Right lobe of liver (tissue), 6 donors: ENCODE measurements around the gene TNKS2. TPM values are rescaled to one million over a fixed set of nuclear protein-coding genes. Genes with fewer than 3 reads are reported as not detected.
"Not testable (repeated sequence)": the region's sequence is repeated elsewhere in the genome, so short reads cannot be mapped to it uniquely, and the experiment has no call there.

Source experiments
- ATAC-seq, 4 donors: fragments of 200-7000 bp; cut with Tn5 transposase; one replicate each; pipeline ENCODE4 v1.9.1; 2020; ENCODE audit warnings: mild to moderate bottlenecking in 4 of 4, moderate library complexity in 4 of 4
- DNase-seq, 3 donors: peaks; one replicate each; pipeline ENCODE4 v3.0.0-alpha.2; 2020
- H3K27ac ChIP-seq, 3 donors: fragments of 200-600 bp; one replicate each; pipeline ENCODE4 v1.8.0; 2022
- H3K27me3 ChIP-seq, 2 donors: fragments of 200-600 bp; one replicate each; pipeline ENCODE4 v1.8.0; 2022
- H3K36me3 ChIP-seq, 4 donors: fragments of 200-600 bp; sonication (generic) in 1 of 4; one replicate each; pipeline versions ENCODE4 v1.5.1 to v1.8.0; 2017 to 2022; ENCODE audit warnings: control low read depth in 1 of 4
- H3K4me1 ChIP-seq, 4 donors: fragments of 200-600 bp; sonication (generic) in 1 of 4; one replicate each; pipeline versions ENCODE4 v1.5.1 to v1.8.0; 2017 to 2022; ENCODE audit warnings: control low read depth in 1 of 4
- H3K4me3 ChIP-seq, 3 donors: fragments of 200-600 bp; one replicate each; pipeline ENCODE4 v1.8.0; 2022
- H3K9me3 ChIP-seq, 4 donors: fragments of 200-600 bp; sonication (generic) in 1 of 4; one replicate each; pipeline versions ENCODE4 v1.5.1 to v1.8.0; 2017 to 2022; ENCODE audit warnings: control low read depth in 1 of 4
- CTCF ChIP-seq, 4 donors: fragments of 200-600 bp in 3 of 4; fragments of 450-650 bp in 1 of 4; IDR thresholded peaks; one replicate each; pipeline versions ENCODE4 v1.5.1 to v1.8.0; 2016 to 2022; ENCODE audit warnings: antibody characterized with exemption in 4 of 4, mild to moderate bottlenecking in 2 of 4
- POLR2A ChIP-seq: fragments of 450-650 bp; IDR thresholded peaks from one replicate; pipeline ENCODE4 v1.6.1; 2017; ENCODE audit warnings: antibody characterized with exemption, mild to moderate bottlenecking
- WGBS: methylation state at CpG from one replicate; pipeline ENCODE4 v1.1.6; 2018; ENCODE audit warnings: low coverage, low lambda C conversion rate; ENCODE audit not compliant: insufficient coverage; ENCODE audit errors: missing lambda C conversion rate; 5-methylcytosine and 5-hydroxymethylcytosine counted together
- intact Hi-C, 2 donors: fragments of 100-400 bp; cut with DNase I; formaldehyde crosslinking; loops; one replicate each; pipeline versions ENCODE4 v1.11.2 to v1.14.1; 2022
- total RNA-seq, 6 experiments: library from RNA; depleted of rRNA in 2 of 6; stranded (reverse); fragments of >200 nt in 2 of 6; fragmentation: NEBNext Ultra II Directional in 3 of 6; extraction: Animal tissue kit (Norgen Biotek cat#: 25700) in 3 of 6; gene quantifications; one replicate each; pipeline versions ENCODE4 v1.1.0 to v1.2.4, GENCODE V29; 2016 to 2023
- donor health status: DM: no; HTN: yes; CAD: no.
- donor health status: DM: no; HTN: no; CAD: no.
- donor health status: DM: no; HTN: no; CAD: no.
- donor health status: DM: no; HTN: yes; CAD: no.
- donor health status: DM: no; HTN: yes; CAD: no.

TNKS2 gene
- total RNA-seq, 6 experiments from 2014 or later, result 11.5 to 16.6 (median 15.1) TPM

- Histone ChIP-seq H3K27me3 (no peaks in the 10 kb centered on the region), H3K4me1 (peaks cover 0 to 3% (median under 1%) of the 10 kb centered on the region in 4 donors), H3K27ac (no peak overlapping the region), H3K4me3 (no peak overlapping the region), H3K36me3 (no peaks in the 10 kb centered on the region), H3K9me3 (no peaks in the 10 kb centered on the region)
- DNase-seq (no peak), ATAC-seq (no peak)
- intact Hi-C loops, result no loop called here
- no CpG with 5 or more reads among the region's 2 CpGs for WGBS
- no peak for TF ChIP-seq POLR2A
- no peak for TF ChIP-seq CTCF (IDR thresholded peaks at IDR 0.05)
Observed at GRCh38 chr10:91893051-91893450, 94.8 kb downstream of the TNKS2 start.

- DNase-seq, H3K27ac ChIP-seq, H3K4me1 ChIP-seq, intact Hi-C loops, ATAC-seq, H3K9me3 ChIP-seq, H3K27me3 ChIP-seq, H3K4me3 ChIP-seq, H3K36me3 ChIP-seq: not testable (repeated sequence)
- 74% methylated on average over 6 of the region's 14 CpGs for WGBS
Observed at GRCh38 chr10:91894261-91894685, 96.0 kb downstream of the TNKS2 start.

GRCh38 chr10:91896212-91896756, 98.1 kb downstream of the TNKS2 start:
- H3K27ac ChIP-seq, result no peak overlapping the region
- H3K27me3 ChIP-seq, result no peaks in the 10 kb centered on the region
- ATAC-seq, result no peak
- no peak overlapping the region for H3K4me3 ChIP-seq
- TF ChIP-seq POLR2A (no peak), CTCF (IDR thresholded peaks at IDR 0.05) (no peak)
- no peaks in the 10 kb centered on the region for H3K36me3 ChIP-seq
- DNase-seq, result no peak
- no peaks in the 10 kb centered on the region for H3K4me1 ChIP-seq
- WGBS, result 81% methylated on average over 3 of the region's 3 CpGs
- intact Hi-C loops, result no loop called here
- no peaks in the 10 kb centered on the region for H3K9me3 ChIP-seq

- intact Hi-C loops, result no loop called here
- WGBS, result 47% methylated on average over 6 of the region's 8 CpGs
Observed at GRCh38 chr10:91897421-91897820, 99.2 kb downstream of the TNKS2 start.

More at GRCh38 chr10:91897421-91897820, 99.2 kb downstream of the TNKS2 start:
- Histone ChIP-seq H3K9me3 (no peaks in the 10 kb centered on the region), H3K27ac (no peak overlapping the region), H3K36me3 (no peaks in the 10 kb centered on the region), H3K4me3 (no peak overlapping the region), H3K27me3 (no peaks in the 10 kb centered on the region), H3K4me1 (no peaks in the 10 kb centered on the region)
- DNase-seq (no peak), ATAC-seq (no peak)
- TF ChIP-seq CTCF (IDR thresholded peaks at IDR 0.05), result no peak
- no peak for TF ChIP-seq POLR2A
